Heart left ventricle (tissue), 13 donors: Measurements from ENCODE around the gene TMPRSS4.

Experiments used
- CTCF ChIP-seq, 12 donors: fragments of 200-600 bp; sonication (generic) in 4 of 12; IDR thresholded peaks; one replicate each; pipeline versions ENCODE4 v1.5.0 to v1.8.0; 2018 to 2022; ENCODE audit warnings: antibody characterized with exemption in 12 of 12, mild to moderate bottlenecking in 5 of 12
- POLR2A ChIP-seq, 2 donors: fragments of 450-650 bp; IDR thresholded peaks; one replicate each; pipeline ENCODE4 v1.6.1; 2017; ENCODE audit warnings: antibody characterized with exemption in 2 of 2, mild to moderate bottlenecking in 2 of 2, moderate library complexity in 2 of 2
- donor health status: ischemic (EF 13 %, LVEDD 7.1; RV severe dilation, severe dysfunction).
- donor health status: DM: no; HTN: yes; CAD: no.
- donor health status: DM: no; HTN: no; CAD: no.
- donor health status: ischemic (EF 25% LVEDD 6.9; RV normal size, moderate dysfunction).
- donor health status: ischemic (EF 25% LVEDD 5.7; RV mildly dilated, moderate dysfunction).
- donor health status: ischemic (EF 35%, LVEDD 5.7; RV mildly dilated, moderate dysfunction).
- donor health status: nonischemic (EF 11% LVEDD 7.7; RV severe dilation, severe dysfunction).
- donor health status: DM: yes; HTN: yes; CAD: no.
- donor health status: PGD.
- donor health status: ischemic (EF 29% LVEDD 5.4; RV normal size, mild dysfunction).
- donor health status: nonischemic (EF 23%, LVEDD 6.1; RV moderate dilation, normal function).

- no peak for TF ChIP-seq CTCF (IDR thresholded peaks at IDR 0.05)
- no peak for TF ChIP-seq POLR2A (IDR thresholded peaks at IDR 0.05)
Measured at GRCh38 chr11:118042141-118042540, 34.7 kb upstream of the TMPRSS4 start.
